ENCODE data around the gene IL18R1.

- TF ChIP-seq POLR2A (IDR thresholded peaks at IDR 0.05) (no peak), CTCF (IDR thresholded peaks at IDR 0.05) (no peak), POLR2AphosphoS5 (IDR thresholded peaks at IDR 0.05) (no peak), EP300 (IDR thresholded peaks at IDR 0.05) (no peak)
These were observed 83.0 kb downstream of the IL18R1 start for GRCh38 chr2:102438578-102438977.

Measured in sigmoid colon (tissue), 4 donors.